Ascending aorta (tissue), 2 donors: ENCODE results near the gene PSMD5. TPM values are rescaled to one million over a fixed set of nuclear protein-coding genes. Genes with fewer than 3 reads are reported as not detected.

ENCODE experiments used
- DNase-seq, 2 donors: peaks; one replicate each; pipeline ENCODE4 v3.0.0-alpha.2; 2019; ENCODE audit warnings: low spot score in 2 of 2
- H3K27ac ChIP-seq, 2 donors: fragments of 200-600 bp; sonication (generic); one replicate each; pipeline ENCODE4 v1.5.1; 2016 to 2017; ENCODE audit warnings: mild to moderate bottlenecking in 1 of 2
- H3K27me3 ChIP-seq: fragments of 200-600 bp; sonication (generic); one replicate; pipeline ENCODE4 v1.5.1; 2017
- H3K36me3 ChIP-seq, 2 donors: fragments of 200-600 bp; sonication (generic); one replicate each; pipeline ENCODE4 v1.5.1; 2016
- H3K4me1 ChIP-seq, 2 donors: fragments of 200-600 bp; sonication (generic); one replicate each; pipeline ENCODE4 v1.5.1; 2016 to 2017; ENCODE audit warnings: mild to moderate bottlenecking in 1 of 2
- H3K4me3 ChIP-seq, 2 donors: fragments of 200-600 bp; sonication (generic); one replicate each; pipeline ENCODE4 v1.5.1; 2016 to 2017; ENCODE audit warnings: mild to moderate bottlenecking in 1 of 2
- H3K9me3 ChIP-seq, 2 donors: fragments of 200-600 bp; sonication (generic); one replicate each; pipeline ENCODE4 v1.5.1; 2016
- intact Hi-C: fragments of 100-400 bp; cut with DNase I; formaldehyde crosslinking; loops from one replicate; pipeline ENCODE4 v1.15.1; 2023
- total RNA-seq: library from RNA; depleted of rRNA; stranded (reverse); fragments of >200 nt; gene quantifications from one replicate; pipeline ENCODE4 v1.1.0, GENCODE V29; 2016
- TF ChIP-seq, protein P1 (sequence below), 3 experiments: fragments of 200-600 bp in 2 of 3; fragments of 450-650 bp in 1 of 3; sonication (generic) in 2 of 3; IDR thresholded peaks; one replicate each; pipeline ENCODE4 v1.5.1; 2016 to 2019; ENCODE audit warnings: antibody characterized with exemption in 3 of 3, mild to moderate bottlenecking in 1 of 3, moderate library complexity in 1 of 3

Gene PSMD5
- total RNA-seq, 1 donor from 2014 or later, result 18.2 TPM

DNA sequence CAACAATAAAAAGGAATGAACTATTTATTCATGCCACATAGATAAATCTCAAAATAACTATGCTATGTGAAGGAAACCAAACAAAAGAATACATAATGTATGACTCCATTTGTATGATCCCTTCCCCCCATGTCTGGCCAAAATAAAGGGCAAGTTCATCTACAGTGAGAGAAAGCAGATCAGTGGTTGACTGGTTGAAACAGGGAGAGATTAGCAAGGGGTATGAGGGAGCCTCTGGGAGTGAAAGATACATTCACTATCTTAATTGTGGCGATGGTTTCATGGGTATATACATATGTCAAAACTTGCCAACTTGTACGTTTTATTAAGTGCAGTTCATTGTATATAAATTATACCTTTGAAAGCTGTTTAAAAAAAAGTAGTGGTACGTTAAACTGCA, 4.8 kb downstream of the PSMD5 start:
- Histone ChIP-seq H3K4me3 (no peak overlapping the region), H3K27me3 (no peaks in the 10 kb centered on the region), H3K4me1 (peaks cover 0 to 15% of the 10 kb centered on the region in 2 donors), H3K9me3 (no peaks in the 10 kb centered on the region), H3K36me3 (peaks cover 9 to 13% of the 10 kb centered on the region in 2 donors), H3K27ac (no peak overlapping the region)
- TF ChIP-seq, protein P1, sequence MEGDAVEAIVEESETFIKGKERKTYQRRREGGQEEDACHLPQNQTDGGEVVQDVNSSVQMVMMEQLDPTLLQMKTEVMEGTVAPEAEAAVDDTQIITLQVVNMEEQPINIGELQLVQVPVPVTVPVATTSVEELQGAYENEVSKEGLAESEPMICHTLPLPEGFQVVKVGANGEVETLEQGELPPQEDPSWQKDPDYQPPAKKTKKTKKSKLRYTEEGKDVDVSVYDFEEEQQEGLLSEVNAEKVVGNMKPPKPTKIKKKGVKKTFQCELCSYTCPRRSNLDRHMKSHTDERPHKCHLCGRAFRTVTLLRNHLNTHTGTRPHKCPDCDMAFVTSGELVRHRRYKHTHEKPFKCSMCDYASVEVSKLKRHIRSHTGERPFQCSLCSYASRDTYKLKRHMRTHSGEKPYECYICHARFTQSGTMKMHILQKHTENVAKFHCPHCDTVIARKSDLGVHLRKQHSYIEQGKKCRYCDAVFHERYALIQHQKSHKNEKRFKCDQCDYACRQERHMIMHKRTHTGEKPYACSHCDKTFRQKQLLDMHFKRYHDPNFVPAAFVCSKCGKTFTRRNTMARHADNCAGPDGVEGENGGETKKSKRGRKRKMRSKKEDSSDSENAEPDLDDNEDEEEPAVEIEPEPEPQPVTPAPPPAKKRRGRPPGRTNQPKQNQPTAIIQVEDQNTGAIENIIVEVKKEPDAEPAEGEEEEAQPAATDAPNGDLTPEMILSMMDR (IDR thresholded peaks at IDR 0.05), result no peak
- intact Hi-C loops, result no loop called here
- no peak for DNase-seq

DNA sequence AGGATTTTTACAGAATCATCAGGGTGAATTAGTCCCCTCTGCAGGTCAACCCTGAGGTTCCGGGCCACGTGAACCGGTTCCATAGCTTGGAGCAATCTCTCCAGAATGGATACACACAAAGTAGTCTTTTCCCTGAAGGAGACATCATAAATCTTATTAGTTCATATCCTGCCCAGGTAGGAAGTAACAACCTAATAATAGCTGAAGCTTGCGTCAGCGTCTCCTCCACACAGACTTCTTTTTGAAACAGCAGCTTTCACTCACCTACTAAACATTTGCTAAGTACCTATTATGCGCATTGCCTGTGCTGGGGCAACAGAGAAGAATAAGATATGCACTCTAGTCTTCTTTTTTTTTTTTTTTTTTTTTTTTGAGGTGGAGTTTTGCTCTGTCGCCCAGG, 9.4 kb downstream of the PSMD5 start:
- Histone ChIP-seq H3K4me3 (no peak overlapping the region), H3K27me3 (no peaks in the 10 kb centered on the region), H3K9me3 (no peaks in the 10 kb centered on the region), H3K4me1 (no peaks in the 10 kb centered on the region), H3K36me3 (peaks cover 52 to 58% of the 10 kb centered on the region in 2 donors), H3K27ac (no peak overlapping the region)
- TF ChIP-seq, protein P1 (IDR thresholded peaks at IDR 0.05), result no peak
- no peak for DNase-seq
- intact Hi-C loops, result no loop called here

DNA sequence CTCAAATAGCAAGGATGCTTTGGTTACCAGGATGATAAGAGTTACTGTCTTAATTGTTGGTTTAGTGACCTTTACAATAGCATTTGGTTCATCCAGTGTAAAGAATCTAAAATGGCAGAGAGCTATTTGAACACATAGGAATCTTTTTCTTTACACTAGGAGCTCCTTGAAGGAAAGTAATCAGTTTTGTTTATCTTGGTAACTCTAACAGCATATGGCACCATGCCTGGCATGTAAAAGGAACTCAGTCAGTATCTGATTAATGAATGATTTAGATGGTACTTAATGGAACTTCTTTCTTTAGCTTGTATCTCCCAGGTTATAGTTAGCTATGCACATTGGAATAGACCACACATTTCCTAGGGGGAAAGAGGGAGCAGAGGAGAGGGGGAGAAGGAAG, 9.9 kb downstream of the PSMD5 start:
- no peak overlapping the region for H3K27ac ChIP-seq
- H3K27me3 ChIP-seq, result no peaks in the 10 kb centered on the region
- H3K36me3 ChIP-seq, result peaks cover 56 to 62% of the 10 kb centered on the region in 2 donors
- TF ChIP-seq, protein P1 (IDR thresholded peaks at IDR 0.05), result no peak
- no peak for DNase-seq
- no peaks in the 10 kb centered on the region for H3K9me3 ChIP-seq
- no peaks in the 10 kb centered on the region for H3K4me1 ChIP-seq
- intact Hi-C loops, result no loop called here
- no peak overlapping the region for H3K4me3 ChIP-seq

DNA sequence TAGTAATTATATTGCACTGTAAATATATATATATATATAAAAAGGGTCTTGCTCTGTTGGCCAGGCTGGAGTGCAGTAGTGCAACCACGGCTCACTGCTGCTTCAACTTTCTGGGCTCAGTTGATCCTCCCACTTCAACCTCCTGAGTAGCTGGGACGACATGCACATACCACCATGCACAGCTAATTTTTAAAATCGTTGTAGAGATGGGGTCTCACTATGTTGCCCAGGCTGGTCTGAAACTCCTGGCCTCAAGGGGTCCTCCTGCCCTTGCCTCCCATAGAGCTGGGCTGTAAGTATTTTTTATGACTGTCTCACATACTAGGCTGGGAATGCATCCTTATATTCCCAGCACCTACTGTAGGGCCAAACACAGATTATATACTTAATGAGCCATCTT, 11.9 kb downstream of the PSMD5 start:
- no peaks in the 10 kb centered on the region for H3K9me3 ChIP-seq

DNA sequence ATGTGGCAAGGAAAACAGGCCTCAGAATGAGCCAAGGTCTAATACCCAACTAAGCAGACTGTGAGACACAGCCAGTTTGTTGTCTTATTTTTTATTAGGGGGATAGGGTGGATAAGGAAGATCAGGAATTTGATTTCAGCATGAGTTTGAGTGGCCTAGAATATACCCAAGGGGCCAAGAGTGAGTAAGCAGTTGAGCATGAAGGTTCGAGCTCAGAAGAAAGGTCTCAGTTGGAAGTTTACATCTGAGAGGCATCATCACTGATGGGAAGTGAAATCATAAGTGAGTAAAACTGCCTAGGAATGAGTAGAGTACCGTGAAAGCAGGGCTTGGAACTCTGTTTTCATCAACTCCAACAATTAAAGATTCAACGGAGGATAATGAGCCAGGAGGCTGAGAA, 12.6 kb downstream of the PSMD5 start:
- Histone ChIP-seq H3K27me3 (no peaks in the 10 kb centered on the region), H3K27ac (no peak overlapping the region), H3K4me3 (no peak overlapping the region), H3K9me3 (no peaks in the 10 kb centered on the region), H3K4me1 (no peaks in the 10 kb centered on the region), H3K36me3 (peaks cover 78 to 79% of the 10 kb centered on the region in 2 donors)
- no peak for DNase-seq
- TF ChIP-seq, protein P1 (IDR thresholded peaks at IDR 0.05), result no peak
- intact Hi-C loops, result no loop called here

More for the DNA sequence above, 11.9 kb downstream of the PSMD5 start:
- intact Hi-C loops, result no loop called here
- H3K4me3 ChIP-seq, result no peak overlapping the region
- TF ChIP-seq, protein P1 (IDR thresholded peaks at IDR 0.05), result no peak
- H3K4me1 ChIP-seq, result no peaks in the 10 kb centered on the region
- H3K27me3 ChIP-seq, result no peaks in the 10 kb centered on the region
- DNase-seq, result no peak
- H3K27ac ChIP-seq, result no peak overlapping the region
- H3K36me3 ChIP-seq, result peaks cover 73 to 74% of the 10 kb centered on the region in 2 donors

DNA sequence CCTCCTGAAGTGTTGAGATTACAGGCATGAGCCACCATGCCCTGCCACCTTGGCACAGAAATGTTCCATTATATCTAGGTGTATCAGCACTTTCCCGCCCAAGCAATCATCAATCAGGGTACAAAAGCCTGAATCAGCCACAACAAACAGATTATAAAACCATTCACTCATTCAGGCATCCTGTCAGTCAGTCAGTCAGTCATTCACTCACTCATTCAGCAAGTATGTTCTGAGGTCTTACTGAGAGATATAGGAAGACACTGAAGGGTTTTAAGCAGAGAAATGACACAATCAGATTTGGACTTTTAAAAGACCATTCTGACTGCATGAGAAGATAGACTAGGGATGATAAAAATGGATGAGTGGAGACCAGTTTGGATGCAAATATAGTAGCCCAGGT, 13.1 kb downstream of the PSMD5 start:
- intact Hi-C loops, result no loop called here
- no peaks in the 10 kb centered on the region for H3K9me3 ChIP-seq
- peaks cover 81 to 83% of the 10 kb centered on the region in 2 donors for H3K36me3 ChIP-seq
- no peaks in the 10 kb centered on the region for H3K27me3 ChIP-seq
- no peak overlapping the region for H3K4me3 ChIP-seq
- H3K4me1 ChIP-seq, result no peaks in the 10 kb centered on the region
- H3K27ac ChIP-seq, result no peak overlapping the region
- no peak for DNase-seq
- TF ChIP-seq, protein P1 (IDR thresholded peaks at IDR 0.05), result no peak
